OCI-LY7 (cell line): Measurements from ENCODE around the gene LRP1B. TPM values are rescaled to one million over a fixed set of nuclear protein-coding genes. Genes with fewer than 3 reads are reported as not detected.

ENCODE experiments used
- BruUV-seq: library from RNA; stranded (reverse); fragments of 400-500 nt; replicated peaks from 2 replicates; lab custom pipeline; 2021; lab: Mats Ljungman, UMichigan
- CTCF ChIA-PET: fragments of 300-600 bp; sonication (Branson Sonifier 250); formaldehyde crosslinking; loops from one replicate; lab custom pipeline; 2022; ENCODE audit warnings: antibody characterized with exemption; ENCODE audit not compliant: unreplicated experiment; lab: Charles Lee
- POLR2A ChIA-PET: fragments of 300-600 bp; sonication (Branson Sonifier 250); formaldehyde crosslinking; loops from one replicate; lab custom pipeline; 2022; ENCODE audit warnings: antibody characterized with exemption; lab: Charles Lee
- DNase-seq: peaks from one replicate; pipeline ENCODE4 v3.0.0-alpha.2; 2015; ENCODE audit warnings: low spot score
- H2AFZ ChIP-seq: fragments of 200-600 bp; sonication (generic), shearing (Covaris generic); 2 replicates; pipeline ENCODE4 v1.6.1; 2014; ENCODE audit warnings: mild to moderate bottlenecking, antibody characterized with exemption, low read length, moderate library complexity
- H3K27ac ChIP-seq: fragments of 200-600 bp; sonication (generic); 2 replicates; pipeline ENCODE4 v1.5.1; 2014; ENCODE audit warnings: mixed run types, low read depth, mild to moderate bottlenecking, moderate library complexity, low read length, inconsistent platforms; ENCODE audit not compliant: poor library complexity, severe bottlenecking
- H3K36me3 ChIP-seq: fragments of 200-600 bp; sonication (generic); 2 replicates; pipeline ENCODE4 v1.6.1; 2014; ENCODE audit warnings: mild to moderate bottlenecking, antibody characterized with exemption, low read length, moderate library complexity, mixed read lengths; ENCODE audit not compliant: insufficient read depth
- H3K4me1 ChIP-seq: fragments of 200-600 bp; sonication (generic); 2 replicates; pipeline ENCODE4 v1.5.1; 2014; ENCODE audit warnings: mild to moderate bottlenecking, low read length; ENCODE audit not compliant: insufficient read depth, poor library complexity, severe bottlenecking
- H3K4me2 ChIP-seq: fragments of 200-600 bp; sonication (generic); 2 replicates; pipeline ENCODE4 v1.6.1; 2014; ENCODE audit warnings: mild to moderate bottlenecking, low read length
- H3K4me3 ChIP-seq: fragments of 200-600 bp; sonication (generic); 2 replicates; pipeline ENCODE4 v1.5.1; 2014; ENCODE audit warnings: mild to moderate bottlenecking, low read depth, low read length; ENCODE audit not compliant: poor library complexity, severe bottlenecking
- H3K79me2 ChIP-seq: fragments of 200-600 bp; sonication (generic); 2 replicates; pipeline ENCODE4 v1.6.1; 2016; ENCODE audit warnings: low read depth, mild to moderate bottlenecking, low read length, moderate library complexity, mixed read lengths; ENCODE audit not compliant: insufficient read depth
- H3K9me2 ChIP-seq: fragments of 200-600 bp; sonication (generic); 2 replicates; pipeline ENCODE4 v1.6.1; 2016; ENCODE audit warnings: mild to moderate bottlenecking, low read length, mixed read lengths; ENCODE audit not compliant: insufficient read depth
- H3K9me3 ChIP-seq: fragments of 200-600 bp; sonication (generic); 2 replicates; pipeline ENCODE4 v1.6.1; 2014; ENCODE audit warnings: mild to moderate bottlenecking, mixed run types, low read length, mixed read lengths
- H4K20me1 ChIP-seq: fragments of 200-600 bp; sonication (generic); 2 replicates; pipeline ENCODE4 v1.6.1; 2014; ENCODE audit warnings: mild to moderate bottlenecking, antibody characterized with exemption, low read length, moderate library complexity, mixed read lengths; ENCODE audit not compliant: insufficient read depth
- EZH2phosphoT487 ChIP-seq: fragments of 200-600 bp; sonication (generic); IDR thresholded peaks from 2 replicates; pipeline ENCODE4 v1.6.1; 2018; ENCODE audit warnings: low read depth, borderline replicate concordance, mild to moderate bottlenecking, mixed run types, antibody characterized with exemption, low read length, moderate library complexity, mixed read lengths
- intact Hi-C: fragments of 100-400 bp; cut with micrococcal nuclease; formaldehyde crosslinking; loops from one replicate; pipeline ENCODE4 v1.10.0; 2022; ENCODE audit not compliant: unreplicated experiment
- total RNA-seq, 2 experiments: library from RNA; depleted of rRNA in 1 of 2; stranded (reverse); fragments of >200 nt in 1 of 2; shearing (Covaris generic) in 1 of 2; gene quantifications; 2 replicates each; pipeline ENCODE4 v1.2.3, GENCODE V29; 2014 to 2022
- TF ChIP-seq, protein P1 (sequence below): fragments of 200-600 bp; sonication (generic); conservative IDR thresholded peaks from 2 replicates; pipeline ENCODE4 v1.5.1; 2014; ENCODE audit warnings: mild to moderate bottlenecking, antibody characterized with exemption, low read length, moderate library complexity, mixed read lengths

LRP1B gene
- total RNA-seq, 2 experiments from 2014 or later = not detected

DNA sequence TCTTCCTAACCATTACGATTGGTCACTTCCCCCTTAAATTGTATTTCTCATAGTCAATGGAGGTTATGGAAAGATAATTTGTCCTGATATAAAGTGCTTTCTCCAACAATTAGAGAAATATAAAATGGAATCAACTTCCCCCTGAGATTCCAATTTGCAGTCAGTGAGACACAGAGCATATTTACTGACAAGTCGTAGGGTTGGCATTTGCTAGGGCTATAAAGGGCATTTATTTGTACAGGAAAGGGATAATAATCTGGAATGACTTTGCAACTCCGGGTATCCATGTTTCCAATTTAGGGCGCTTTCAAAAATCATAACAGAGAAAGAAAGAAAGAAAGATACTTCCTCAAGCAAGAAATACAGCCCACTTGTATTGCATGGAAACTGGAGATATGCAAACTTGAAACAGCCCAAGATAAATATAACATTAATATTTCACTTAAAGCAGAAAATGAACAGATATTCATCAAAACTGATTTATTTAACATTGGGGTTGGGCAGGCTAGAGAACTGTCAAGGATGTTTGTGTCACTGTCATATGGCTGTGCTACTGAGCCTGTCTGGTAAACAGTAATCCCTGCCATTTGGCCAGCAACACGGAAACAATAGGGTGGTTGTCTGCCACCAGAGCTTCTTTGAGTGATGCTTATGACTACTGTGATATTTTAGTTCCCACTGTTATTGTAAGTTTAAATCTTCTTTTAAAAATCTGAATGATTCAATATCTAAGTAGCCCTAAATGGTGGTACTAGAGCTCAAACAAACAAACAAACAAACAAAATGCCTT is 621.8 kb downstream of the LRP1B start:
- H4K20me1 ChIP-seq = no peaks in the 10 kb centered on the region
- no peak for TF ChIP-seq EZH2phosphoT487
- TF ChIP-seq, protein P1, sequence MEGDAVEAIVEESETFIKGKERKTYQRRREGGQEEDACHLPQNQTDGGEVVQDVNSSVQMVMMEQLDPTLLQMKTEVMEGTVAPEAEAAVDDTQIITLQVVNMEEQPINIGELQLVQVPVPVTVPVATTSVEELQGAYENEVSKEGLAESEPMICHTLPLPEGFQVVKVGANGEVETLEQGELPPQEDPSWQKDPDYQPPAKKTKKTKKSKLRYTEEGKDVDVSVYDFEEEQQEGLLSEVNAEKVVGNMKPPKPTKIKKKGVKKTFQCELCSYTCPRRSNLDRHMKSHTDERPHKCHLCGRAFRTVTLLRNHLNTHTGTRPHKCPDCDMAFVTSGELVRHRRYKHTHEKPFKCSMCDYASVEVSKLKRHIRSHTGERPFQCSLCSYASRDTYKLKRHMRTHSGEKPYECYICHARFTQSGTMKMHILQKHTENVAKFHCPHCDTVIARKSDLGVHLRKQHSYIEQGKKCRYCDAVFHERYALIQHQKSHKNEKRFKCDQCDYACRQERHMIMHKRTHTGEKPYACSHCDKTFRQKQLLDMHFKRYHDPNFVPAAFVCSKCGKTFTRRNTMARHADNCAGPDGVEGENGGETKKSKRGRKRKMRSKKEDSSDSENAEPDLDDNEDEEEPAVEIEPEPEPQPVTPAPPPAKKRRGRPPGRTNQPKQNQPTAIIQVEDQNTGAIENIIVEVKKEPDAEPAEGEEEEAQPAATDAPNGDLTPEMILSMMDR = no peak
- no peaks in the 10 kb centered on the region for H3K9me3 ChIP-seq
- no peak overlapping the region for H3K4me2 ChIP-seq
- no peak for DNase-seq
- CTCF ChIA-PET = interaction anchor here (0.6 kb wide), 1 partner anchor 98 kb away, joined by 3 read pairs; no protein-coding TSS in a partner anchor
- BruUV-seq = no TSS peak
- POLR2A ChIA-PET = no interaction called here
- H3K9me2 ChIP-seq = no peaks in the 10 kb centered on the region
- no peak overlapping the region for H3K27ac ChIP-seq
- H3K79me2 ChIP-seq = no peaks in the 10 kb centered on the region
- no peak overlapping the region for H3K4me3 ChIP-seq
- H3K36me3 ChIP-seq = no peaks in the 10 kb centered on the region
- intact Hi-C loops = no loop called here
- H3K4me1 ChIP-seq = no peaks in the 10 kb centered on the region
- no peak overlapping the region for H2AFZ ChIP-seq

- no peaks in the 10 kb centered on the region for H3K9me2 ChIP-seq
- ChIA-PET CTCF (no interaction called here), POLR2A (interaction anchor here (0.6 to 1.0 kb wide), 2 partner anchors 10 to 21 kb away, joined by 3 read pairs; no protein-coding TSS in a partner anchor)
- no peaks in the 10 kb centered on the region for H3K36me3 ChIP-seq
- no peaks in the 10 kb centered on the region for H3K4me1 ChIP-seq
- DNase-seq = no peak
- intact Hi-C loops = no loop called here
- no peak overlapping the region for H3K4me3 ChIP-seq
- no peaks in the 10 kb centered on the region for H3K79me2 ChIP-seq
- TF ChIP-seq EZH2phosphoT487 = no peak
- TF ChIP-seq, protein P1 = no peak
- no peaks in the 10 kb centered on the region for H3K9me3 ChIP-seq
- BruUV-seq = no TSS peak
- H3K27ac ChIP-seq = no peak overlapping the region
- no peak overlapping the region for H3K4me2 ChIP-seq
- no peaks in the 10 kb centered on the region for H4K20me1 ChIP-seq
- H2AFZ ChIP-seq = no peak overlapping the region
These were observed 622.6 kb downstream of the LRP1B start for GRCh38 chr2:141508086-141508752.
